Activated CD4-positive, alpha-beta T cell treated with anti-CD3 and anti-CD28 coated beads, Interleukin-2, Interleukin-6, amounts not matched to agents 100 ng/mL and 50 ng/mL, durations not matched to agents 16 hours and 8 hours (primary cell): Measurements from ENCODE around the gene TCF7L2.

Experiments used
- DNase-seq: peaks from one replicate; pipeline ENCODE4 v3.0.0-alpha.2; 2020

Gene TCF7L2

DNA sequence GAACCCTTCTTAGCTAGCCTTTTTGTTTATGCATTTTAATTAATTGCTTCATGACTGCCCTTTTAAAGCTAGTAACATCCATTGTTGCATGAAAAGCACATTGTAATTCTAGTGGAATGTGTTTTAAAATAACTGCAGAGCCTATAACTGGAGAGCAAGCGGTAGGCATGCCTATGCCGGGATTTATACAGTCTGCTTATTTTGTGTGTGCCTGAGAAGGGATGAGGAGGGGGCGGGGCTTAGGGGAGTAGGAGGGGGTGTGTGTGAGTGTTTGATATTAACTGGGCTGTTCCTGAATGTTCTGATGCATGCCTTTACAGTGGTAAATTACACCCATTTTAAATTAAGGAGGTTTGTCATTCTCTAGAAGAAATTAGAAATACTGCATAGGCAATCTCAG is 208.1 kb downstream of the TCF7L2 start:
- no peak for DNase-seq

DNA sequence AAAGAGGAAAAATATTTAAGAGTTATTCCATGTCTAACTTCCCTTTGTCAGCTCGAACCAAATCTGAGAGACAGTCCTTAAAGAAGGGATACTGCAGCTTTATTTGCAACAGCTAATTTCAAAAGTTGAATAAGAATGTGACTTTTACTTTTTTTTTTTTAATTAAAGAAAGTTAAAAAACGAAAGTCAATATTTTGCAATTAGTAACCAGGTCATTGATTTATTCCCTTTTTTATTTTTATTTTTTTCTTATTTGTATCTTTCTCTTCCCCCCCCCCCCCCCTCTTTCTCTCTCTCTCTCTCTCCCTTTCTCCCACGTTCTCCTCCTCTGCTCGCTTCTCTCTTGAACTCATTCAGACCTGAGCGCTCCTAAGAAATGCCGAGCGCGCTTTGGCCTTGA is 209.5 kb downstream of the TCF7L2 start:
- no peak for DNase-seq

DNA sequence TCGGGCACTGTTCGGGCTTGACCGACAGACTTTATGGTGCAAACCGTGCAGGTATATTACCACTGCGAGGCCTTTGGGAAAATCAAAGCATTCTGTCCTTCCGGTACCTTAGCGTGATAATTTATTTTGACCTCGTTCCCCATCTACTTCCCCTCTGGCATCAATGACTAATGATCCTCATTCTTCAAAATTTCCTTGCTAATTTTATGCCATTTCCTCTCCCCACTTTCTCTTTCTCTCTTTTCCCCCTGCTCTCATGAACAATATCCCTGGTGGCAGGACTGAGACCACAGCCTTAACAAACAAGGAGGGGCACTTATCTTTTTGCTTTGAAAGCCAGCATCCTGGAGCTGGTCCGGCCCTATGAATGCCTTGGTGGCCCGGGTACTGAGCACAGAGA is 210.6 kb downstream of the TCF7L2 start:
- no peak for DNase-seq

DNA sequence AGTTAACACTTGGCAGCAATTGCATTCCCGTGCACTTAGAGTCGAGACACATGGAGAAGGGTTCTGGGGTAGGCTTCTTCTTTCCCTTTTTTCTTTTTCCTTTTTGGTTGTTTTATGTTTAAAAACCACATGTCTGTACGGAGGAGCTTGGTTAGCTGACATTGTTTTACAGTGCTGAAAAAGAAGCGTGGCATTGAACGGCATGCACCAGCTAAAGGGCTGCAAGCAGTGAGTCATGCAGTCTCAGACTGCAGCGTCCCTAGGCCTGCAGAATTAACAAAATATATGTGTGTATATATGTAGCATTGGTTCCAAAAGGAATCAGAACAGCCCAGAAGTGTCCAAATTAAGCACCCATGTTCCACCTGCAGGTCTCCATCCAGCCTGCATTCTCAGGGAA is 211.0 kb downstream of the TCF7L2 start:
- no peak for DNase-seq

DNA sequence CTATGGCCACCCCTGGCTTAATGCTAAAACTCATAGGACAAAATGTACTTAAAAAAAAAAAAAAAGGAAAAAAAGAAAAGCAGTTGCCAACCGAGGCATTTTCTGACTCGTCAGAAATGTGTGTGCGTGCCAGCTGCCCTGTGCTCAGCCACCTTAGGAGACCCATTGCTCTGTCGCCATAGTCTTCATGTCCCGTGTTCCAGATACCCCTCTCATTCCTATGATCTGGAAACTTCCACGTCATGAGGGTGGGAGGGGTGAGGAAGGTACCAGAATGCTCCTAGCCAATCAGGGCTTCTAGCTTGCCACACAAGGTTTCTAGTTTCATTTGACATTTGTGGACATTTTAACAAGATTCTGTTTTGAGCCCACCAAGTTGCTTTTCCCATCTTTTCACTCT is 212.9 kb downstream of the TCF7L2 start:
- no peak for DNase-seq

DNA sequence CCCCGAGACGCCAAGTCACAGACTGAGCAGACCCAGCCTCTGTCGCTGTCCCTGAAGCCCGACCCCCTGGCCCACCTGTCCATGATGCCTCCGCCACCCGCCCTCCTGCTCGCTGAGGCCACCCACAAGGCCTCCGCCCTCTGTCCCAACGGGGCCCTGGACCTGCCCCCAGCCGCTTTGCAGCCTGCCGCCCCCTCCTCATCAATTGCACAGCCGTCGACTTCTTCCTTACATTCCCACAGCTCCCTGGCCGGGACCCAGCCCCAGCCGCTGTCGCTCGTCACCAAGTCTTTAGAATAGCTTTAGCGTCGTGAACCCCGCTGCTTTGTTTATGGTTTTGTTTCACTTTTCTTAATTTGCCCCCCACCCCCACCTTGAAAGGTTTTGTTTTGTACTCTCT is 215.6 kb downstream of the TCF7L2 start:
- DNase-seq = no peak

DNA sequence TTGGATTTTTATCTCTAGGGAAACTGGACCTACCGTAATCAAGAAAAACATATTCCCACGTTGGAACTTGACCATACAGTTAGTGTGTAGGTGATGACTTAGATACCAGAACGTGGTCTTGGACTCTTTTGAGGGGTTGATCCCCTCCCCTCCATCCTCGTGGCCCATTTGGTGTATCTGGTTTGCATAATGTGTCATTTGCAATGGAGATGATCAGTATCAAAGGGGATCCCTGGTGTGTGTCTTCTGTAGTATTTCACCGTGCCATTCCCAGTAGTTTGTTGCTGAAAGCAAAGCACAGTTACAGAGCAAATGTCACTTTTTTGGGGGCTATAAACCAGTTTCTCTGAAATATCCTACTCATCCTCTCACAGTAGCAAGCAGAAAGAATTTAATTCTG is 217.7 kb downstream of the TCF7L2 start:
- no peak for DNase-seq

DNA sequence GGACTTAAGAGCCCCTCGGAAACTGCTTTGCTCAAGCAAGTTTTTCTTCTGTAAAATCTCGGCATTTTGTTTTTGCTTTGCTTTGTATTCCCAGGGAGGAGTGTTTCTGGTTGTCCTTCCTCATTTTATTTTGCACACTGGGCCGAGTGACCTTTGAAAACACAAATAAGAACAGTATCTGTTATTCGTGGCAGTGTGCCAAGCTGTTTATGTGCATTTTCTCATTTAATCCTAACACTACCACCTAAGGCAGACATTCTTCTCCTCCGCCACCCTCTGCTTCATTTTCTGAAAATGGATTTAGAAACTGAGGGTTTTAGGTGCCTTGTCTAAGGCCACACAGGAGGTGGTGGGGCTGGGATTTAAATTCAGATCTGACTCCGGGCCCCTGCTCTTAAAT is 218.5 kb downstream of the TCF7L2 start:
- DNase-seq = no peak

DNA sequence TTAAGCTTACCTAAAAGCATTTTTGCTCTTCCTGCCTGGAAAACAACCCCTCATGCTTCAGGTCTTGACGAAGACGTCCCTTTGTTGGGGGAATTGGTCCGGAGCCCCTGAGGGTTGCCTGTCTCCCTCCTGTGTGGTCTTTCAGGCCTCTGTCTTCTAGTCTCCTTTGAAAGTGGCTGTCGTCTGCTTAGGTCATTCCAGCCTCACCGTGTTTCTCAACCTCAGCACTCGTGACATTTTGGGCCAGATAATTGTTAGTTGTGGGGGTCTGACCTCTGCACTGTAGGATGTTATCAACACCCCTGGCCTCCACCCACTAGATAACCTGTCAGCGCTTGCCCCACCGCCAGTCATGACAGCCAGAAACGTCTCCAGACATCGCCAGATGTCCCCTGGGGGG is 219.1 kb downstream of the TCF7L2 start:
- no peak for DNase-seq

DNA sequence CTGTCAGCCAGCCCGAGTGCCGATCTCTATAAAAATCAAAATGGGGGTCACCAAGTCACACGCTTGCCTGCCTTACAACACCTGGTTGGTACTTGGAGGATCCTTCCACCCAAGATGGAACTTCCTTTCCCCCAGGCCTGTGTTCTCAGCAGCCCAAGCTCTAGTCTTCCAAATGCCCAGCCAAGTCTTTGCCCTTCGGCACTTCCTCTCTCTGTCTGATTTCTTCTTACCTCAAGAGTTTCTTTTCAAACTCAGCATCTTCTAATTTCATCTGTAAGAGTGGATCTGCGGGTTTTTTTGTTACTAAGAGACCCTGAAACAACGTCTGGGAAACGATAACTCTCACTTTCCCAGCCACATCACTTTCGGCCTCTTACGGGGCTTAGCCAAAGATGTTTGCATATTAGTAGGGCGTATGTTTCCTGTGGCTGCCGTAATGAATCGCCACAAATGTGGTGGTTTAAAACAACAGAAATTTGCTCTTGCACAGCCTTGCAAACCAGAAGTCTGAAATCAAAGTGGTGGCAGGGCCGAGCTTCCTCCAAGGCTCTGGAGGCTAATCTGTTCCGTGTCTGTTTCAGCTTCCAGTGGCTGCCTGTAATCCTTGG is 219.9 kb downstream of the TCF7L2 start:
- DNase-seq = peak; percentile 53

DNA sequence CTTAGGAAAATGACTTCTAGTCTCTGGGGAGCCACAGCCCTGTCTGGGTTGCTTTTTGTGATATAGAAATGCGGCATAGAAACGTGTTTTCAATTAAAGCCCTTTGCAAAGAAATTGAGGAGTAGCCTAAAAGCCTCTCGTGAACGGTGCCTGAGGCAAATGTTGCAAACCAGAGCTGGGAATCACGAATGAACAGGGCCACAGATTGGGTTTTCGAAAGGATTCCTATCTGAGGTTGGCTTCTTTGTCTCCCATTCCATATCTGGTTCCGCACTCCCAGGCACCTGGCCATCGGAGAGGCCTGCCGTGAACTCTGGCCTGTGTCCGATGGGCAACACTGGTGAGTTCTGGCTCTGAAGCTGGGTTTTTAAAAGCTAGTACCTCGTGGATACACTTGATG is 221.6 kb downstream of the TCF7L2 start:
- no peak for DNase-seq

DNA sequence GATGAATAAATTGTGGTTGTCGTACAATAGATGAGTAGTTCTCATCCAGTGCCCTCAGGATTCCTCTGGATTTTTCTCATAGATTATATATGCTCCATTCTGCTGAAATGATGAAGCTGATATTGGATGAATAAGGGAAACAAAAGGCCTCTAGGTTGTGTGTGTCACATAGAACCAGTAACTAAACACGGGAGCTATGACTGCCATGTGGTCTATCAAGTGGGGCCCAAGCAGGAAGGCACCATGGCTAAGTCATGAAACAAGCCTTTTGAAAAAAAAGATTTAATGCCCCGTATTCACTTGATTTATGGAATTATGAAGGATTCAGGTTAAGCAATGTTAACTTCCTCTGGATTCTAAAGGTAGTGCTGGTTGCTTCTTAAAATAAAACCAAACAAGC is 225.1 kb downstream of the TCF7L2 start:
- no peak for DNase-seq

DNA sequence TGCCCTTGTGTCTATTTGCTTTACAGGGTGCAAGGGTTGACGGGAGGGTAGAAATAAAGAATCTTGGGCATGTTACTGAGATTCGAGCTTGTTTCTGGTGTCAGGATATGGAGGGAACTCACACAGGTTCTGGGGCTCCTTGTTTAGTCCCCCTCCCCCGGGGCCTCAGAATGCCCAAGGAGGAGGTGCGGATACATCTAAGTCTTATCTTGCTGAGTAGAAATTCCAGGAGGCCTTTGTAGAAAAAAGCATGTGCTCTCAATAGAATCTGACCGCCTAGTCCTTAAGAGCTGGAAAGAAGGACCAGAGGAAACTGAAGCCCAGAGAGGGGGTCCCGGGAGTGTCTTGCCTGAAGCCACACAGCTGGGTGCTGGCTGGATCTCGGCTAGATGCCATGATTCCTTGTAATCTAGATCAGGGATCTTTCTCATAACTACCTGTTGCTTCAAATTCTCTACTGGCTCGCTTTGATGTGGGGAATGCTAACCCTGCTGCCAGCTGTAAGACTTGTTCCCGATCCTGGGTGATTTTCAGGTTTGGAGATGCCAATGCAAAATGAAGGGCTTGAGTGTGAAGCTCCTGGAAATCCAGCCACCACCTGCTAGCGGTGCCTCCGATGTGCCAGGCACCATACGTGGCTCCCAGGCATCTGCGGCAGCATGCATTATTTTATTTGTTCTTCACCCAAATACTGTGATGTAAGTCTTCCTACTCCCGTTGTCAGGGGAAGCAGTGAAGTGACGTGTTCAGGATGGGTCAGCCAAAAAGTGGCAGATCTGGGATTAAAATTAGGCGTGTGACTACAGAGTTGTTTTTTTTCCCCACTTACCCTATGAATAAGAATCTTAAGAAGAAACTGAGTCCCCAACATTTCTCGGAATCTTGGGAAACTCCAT is 226.0 kb downstream of the TCF7L2 start:
- no peak for DNase-seq

DNA sequence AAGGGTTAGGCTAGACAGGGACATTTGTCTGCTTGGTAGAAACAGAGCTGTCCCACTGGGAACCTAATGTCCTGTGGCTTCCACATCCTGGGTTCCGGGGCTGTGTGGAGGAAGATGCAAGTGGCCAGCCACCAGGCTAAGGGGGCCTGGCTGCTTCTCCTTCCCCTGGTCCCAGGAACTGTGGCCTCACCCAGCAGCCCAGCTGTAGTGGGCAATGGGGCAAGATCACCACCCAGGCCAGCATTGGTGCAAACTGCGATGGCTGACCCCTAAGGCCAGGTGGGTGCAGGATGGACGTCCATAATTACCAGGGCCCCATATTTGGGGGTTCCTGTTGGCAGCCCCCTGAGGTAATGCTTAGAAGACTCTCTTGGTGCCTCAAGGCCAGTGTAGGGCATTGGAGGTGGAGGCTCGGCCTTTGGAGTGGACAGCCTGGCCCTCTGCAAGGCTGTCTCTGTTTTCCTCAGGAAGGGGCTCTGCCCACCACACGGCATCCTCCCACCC is 226.7 kb downstream of the TCF7L2 start:
- no peak for DNase-seq

DNA sequence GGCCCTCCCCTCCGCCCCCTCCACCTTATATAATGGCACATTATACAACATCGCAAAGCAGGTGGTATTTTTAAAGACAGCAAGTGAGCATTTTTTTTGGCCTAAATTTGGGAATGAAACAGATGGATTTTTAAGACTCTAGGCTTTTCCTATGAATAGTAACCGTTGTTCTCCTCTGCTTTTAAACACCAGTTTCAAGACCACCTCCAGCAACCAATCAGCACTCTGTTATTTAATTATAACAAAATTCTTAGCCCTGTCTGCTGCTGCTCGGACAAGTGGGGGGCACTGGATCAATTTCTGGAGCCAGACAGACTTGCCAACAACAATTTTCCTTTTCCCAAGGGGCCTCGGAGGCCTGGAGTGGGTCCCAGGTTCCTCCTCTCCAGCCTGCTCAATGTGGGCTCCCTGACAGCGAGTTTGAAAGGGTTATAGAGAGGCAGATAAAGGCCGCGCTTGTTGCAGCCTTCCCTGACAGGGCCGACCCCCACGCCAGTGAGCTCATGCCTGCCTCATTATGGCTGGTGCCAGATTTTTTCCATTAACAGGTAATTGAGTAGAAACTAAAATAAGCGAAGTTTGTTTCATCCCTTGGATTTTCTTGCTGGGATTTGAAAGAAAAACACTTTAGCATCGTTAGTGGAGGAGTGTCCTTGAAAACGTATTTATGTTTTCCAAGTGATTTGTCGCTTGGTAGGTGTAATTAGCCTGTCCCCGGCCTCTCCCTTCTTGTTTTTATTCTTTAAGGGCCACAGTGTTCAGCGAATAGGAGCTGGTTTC is 227.3 kb downstream of the TCF7L2 start:
- no peak for DNase-seq

DNA sequence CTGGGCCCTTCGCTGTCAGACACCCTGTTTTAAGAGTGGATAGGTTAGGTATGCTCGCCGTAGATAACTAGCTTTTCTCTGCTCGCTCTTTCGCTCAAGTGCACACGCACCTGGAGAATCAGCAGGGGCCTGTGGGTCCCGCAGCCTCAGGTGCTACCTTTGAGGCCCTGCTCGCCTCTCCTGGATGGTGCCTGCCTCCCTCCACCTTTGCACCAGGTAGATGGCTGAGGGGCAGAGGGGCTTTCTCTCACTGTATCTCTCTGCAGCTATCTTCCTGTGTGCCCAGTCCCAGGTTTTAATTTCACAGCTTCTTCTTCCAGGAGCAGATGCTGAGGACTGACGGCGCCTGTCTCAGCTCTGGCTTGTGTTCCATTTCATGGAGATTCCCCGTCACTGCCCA is 227.9 kb downstream of the TCF7L2 start:
- no peak for DNase-seq

DNA sequence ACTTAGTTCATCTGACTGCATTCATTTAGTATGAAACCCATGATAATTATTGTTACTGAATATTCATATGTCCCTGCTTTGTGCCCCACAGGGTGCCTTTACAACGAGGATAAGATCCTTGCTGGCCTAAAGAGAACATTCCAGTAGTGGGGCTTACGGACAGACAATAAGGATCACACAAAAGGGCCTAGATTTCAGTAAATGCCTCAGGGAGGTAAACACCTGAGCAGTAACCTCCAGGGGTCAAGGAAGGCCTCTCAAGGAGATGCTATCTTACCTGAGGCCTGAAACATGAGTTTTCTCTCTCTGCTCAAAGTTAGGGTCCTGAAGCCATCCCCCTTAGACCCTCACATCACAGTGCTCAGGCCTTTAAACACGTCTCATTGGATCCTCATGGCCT is 228.7 kb downstream of the TCF7L2 start:
- no peak for DNase-seq

DNA sequence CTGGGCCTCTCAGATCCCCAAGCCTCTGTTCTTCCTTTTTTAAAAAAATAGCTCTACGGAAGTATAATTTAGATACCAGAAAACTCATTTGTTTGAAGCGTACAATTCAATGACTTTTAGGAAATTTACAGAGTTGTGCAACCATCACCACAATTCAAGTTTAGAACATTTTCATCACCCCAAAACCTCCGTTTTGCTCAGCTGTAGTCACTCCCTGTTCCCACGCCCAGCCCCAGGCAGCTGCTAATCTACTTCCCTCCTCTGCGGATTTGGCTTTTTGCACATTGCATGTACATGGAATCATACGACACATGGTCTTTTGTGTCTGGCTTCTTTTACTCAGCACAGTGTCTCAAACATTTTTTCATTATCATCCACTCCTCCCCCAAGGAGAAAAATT is 229.2 kb downstream of the TCF7L2 start:
- no peak for DNase-seq

DNA sequence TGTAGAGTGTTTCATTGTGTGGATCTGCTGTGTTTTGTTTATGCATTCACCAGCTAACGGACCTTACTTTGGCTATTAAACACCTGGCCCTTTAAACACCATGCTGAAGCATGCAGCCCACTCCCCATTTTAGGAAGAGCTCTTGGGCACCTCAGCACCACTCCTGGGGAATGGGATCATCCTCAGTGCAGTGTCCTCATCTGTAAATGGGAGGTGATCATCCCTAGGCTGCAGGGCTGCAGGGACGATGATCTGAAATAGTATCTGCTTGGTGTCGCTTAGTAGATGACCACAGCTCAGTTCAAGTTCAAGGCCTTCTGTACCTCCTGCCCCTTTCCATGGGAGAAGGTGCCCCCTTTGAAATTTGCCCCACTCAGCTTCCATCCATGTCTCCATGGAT is 229.9 kb downstream of the TCF7L2 start:
- no peak for DNase-seq

DNA sequence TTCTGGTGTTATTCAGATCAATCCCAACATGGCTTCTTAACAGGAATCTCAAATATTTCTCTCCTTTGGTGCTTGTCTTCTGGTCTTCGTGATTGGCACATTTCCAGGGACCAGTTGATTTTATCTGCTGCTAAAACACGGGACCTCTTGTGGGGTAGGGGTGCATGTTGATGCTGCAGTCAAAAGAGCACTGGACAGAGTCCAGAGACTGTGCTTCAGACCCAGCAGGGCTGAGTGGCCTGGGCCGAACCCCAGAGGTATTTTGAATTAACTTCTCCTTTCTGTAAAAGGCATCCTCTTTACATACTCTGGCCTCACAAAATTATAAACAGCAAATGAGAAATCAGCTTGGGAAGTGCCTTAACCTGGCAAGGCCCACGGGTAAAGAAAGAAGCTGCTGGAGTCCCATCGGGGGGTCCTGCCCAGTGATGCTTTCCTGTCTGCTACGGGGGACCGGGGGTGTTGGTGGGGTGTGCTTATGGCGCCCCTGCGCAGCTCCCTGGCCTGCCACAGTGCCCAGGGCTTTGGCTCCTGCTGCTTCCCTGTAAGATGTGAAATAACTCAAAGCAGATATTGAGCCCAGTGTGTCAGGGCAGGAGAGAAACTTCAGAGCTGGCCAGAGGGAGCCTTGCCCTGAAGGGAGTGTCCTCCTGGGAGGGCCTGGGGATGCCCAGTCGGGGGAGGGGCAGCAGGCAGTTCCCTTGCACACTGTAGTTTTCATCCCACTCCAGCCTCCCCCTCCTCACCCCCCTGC is 230.5 kb downstream of the TCF7L2 start:
- DNase-seq = no peak

DNA sequence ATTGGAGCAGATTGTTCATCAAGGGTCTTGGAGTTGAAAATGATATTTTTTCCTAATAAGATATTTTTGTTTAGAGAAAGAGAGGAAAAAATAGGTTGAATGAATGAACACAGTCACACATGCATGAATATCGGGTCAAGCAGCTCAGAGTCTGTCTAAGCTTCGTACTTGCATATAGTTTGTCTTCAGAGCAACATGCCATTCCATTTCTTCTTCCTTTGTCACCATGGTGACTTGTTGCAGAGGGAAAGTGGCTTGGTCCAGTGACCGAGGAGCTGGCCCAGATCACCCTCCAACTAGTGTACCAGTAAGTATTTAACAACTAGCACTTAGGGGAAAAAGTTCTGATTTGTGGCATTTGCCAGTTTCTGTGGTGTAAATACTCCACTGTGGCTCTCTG is 232.1 kb downstream of the TCF7L2 start:
- no peak for DNase-seq

DNA sequence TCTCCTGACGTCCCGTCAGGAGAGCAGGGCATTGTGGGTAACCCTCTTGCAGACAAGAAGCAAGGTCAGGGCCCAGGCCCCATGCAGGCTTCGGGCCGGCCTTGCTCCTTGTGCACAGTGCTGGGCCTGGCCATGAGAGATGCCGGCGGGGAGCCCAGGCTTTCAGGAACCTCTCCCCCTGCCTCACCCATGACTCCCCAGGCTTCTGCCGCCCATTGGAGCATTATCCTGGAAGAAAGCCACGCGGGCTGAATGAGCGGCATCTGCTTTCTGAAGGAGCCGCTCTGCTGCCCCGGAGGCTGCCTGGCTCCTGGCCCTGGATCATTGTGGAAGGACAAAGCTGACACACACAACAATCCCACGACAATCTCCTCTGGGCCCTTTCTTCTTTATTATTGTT is 233.5 kb downstream of the TCF7L2 start:
- no peak for DNase-seq
